Inflammatory macrophage treated with lipopolysaccharide for 1 hour (primary cell): Measurements from ENCODE around the gene BZW1.

Experiments
- DNase-seq, 2 donors: peaks; one replicate each; pipeline ENCODE4 v3.0.0-alpha.2; 2020 to 2022

Gene BZW1

DNA sequence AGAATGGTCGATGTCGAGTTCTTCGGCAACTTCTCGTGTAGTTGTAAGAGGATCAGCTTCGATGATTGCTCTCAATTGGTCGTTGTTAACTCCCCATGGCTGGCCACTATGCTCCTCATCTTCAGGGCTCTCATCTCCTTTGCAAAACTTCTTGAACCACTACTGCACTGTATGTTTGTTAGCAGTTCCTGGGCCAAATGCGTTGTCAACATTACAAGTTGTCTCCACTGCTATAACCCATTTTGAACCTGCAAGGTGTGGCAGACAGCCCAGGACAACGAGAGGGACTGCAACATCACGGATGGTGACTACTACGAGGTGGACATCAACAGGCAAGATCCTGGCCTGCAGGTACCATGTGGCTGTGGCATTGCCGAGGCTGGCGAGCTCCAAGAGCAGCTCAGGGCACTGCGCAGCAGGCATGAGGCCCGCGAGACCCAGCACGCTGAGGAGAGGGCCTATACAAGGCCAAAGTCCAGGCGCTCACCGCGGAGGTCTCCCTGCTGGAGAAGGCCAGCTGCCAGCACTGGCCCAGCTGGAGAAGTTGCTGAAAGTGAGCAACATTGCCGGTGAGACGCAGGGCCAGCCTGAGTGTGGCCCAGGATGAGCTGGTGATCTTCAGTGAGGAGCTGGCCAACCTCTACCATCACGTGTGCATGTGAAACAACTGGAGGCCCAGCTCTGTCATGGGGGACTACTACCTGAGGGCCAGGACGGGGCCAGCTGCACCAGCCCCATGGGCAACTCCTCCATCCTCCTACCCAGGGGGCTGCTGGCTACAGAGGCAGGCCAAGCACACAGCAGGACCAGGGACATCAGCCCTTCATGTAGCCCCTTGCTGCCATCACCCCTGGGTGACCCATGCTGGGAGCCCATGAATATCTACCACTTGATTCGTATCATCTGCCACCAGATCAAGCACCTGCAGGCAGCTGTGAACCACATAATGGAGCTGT, 32.6 kb downstream of the BZW1 start:
- no peak for DNase-seq

DNA sequence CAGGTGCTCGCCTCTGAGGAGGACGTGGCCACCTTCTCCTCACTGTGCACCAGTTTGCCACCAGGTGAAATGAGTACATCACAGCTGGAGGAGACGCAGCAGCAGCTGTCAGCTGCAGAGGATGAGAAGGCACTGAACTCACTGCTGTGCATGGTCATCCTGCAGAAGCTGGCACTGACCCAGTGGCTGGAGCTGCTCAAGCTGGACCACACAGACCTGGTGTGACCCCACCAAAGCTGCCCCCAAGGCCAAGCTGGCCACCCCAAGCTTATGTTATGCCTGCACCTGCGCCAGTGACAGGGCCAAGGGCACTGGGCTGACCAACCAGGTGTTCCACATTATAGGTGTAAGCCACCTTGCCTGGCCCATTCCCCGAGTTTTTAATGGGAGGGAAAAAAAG, 33.5 kb downstream of the BZW1 start:
- no peak for DNase-seq

DNA sequence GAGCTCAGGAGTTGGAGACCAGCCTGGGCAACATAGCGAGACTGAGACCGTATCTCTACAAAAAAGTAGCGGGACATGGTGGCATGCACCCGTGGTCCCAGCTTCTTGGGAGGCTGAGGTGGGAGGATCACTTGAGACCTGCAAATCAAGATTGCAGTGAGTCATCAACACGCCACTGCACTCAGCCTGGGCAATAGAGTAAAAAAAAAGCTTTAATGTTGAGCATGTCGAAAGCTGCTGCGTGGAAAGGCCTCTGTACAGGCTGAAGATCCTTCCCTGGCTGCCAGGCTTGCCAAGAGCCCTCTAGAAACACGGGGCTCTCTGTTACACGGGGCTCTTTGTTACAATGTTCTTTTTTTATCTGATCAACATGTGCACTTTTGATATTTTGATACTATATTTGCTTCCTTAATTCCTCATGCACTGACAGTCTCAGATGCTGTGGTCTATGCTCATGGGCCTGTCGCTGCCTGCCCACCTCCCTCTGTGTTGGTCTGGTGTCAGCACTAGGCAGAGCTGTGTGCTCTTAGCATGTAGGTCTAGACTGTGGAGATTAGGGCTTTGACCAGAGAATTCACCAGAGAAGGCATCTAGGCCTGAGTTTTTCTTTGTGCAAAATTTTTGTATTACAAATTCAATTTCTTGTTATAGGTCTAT, 34.1 kb downstream of the BZW1 start:
- DNase-seq, result no peak

DNA sequence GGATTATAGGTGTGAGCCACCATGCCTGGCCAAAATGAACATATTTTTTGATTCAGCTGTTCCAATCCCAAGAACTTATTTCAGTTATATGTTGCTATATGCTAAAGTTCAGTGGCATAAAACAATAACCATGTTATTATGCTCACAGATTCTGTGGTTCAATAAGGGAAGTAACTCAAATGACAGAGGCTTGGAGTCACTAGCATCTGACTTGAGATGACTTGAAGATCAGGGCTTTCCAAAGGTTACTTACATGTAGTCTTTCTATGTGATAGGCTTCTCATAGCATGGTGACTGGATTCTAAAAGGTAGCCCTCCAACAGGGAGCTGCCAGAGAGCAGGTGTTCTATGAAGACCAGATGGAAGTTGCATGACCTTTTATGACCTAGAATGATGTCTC, 35.6 kb downstream of the BZW1 start:
- peak; percentile 46 to 85 for DNase-seq

DNA sequence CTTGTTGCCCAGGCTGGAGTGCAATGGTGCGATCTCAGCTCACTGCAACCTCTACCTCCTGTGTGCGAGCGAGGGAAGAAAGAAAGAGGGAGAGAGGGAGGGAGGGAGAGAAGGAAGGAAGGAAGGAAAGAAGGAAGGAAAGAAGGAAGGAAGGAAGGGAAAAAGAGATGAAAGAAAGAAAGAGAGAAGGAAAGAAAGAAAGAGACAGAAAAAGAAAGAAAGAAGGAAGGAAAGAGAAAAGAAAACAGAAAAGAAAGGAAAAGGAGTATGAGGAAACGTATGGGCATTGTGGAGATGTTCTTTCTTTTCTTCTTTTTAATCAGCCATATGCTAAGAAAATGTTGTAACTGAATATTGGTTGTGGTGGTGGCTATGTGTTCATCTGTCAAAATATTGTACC, 36.2 kb downstream of the BZW1 start:
- DNase-seq, result no peak

DNA sequence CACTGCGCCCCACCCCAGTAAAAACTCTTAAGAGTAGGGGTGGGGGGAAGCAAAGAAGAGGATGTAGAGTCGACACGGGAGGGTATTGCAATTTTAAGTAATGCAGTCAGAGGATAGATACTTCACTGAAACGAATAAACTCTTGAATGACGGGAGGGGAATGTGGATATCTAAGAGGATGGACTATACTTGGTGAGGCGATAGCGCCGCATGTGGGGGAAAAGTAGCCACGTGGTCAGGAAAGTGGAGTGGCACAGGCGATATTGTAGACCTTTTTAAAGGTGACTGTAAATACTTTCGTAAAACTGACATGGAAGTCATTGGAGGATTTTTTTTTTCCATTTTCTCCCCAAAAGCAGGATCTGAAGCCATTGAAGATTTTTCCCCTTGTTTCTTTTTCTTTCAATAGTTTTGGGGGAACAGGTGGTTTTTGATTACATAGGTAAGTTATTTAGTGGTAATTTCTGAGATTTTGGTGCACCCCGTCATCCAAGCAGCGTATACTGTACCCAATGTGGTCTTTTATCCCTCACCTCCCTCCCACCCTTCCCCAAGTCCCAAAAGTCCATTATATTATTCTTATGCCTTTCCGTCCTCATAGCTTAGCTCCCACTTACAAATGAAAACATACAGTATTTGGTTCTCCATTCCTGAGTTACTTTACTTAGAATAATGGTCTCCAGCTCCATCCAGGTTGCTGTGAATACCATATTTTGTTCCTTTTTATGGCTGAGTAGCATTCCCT, 39.0 kb downstream of the BZW1 start:
- DNase-seq, result no peak

DNA sequence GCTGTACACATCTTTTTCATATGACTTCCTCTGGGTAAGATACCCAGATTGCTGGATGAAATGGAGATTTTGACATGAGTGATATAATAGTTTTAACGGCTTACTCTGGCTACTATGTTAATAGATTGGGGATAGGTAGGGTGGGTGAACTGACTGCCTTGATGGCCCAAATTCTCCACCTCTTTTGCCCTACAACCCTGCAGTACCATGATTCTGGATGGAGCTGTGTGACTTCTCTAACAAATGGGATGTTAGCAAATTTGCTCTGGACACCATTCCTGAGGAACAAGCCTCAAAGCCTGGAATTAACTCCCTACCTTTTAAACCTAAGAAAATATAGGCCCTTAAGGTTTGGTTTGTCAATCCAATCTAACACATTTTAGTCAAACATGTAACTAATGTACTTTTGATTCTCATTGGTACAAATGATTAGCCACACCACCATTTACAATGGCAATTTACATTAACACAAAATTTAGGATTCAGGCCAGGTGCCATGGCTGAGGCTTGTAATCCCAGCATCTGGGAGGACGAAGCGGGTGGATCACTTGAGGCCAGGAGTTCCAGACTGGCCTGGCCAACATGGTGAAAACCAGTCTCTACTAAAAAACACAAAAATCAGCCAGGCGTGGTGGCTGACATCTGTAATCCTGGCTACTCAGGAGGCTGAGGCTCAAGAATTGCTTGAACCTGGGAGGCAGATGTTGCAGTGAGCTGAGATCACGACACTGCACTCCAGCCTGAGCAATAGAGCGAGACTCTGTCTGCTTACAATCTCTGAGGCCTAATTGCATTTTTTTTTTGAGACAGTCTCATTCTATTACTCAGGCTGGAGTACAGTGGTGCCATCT, 39.9 kb downstream of the BZW1 start:
- no peak for DNase-seq

DNA sequence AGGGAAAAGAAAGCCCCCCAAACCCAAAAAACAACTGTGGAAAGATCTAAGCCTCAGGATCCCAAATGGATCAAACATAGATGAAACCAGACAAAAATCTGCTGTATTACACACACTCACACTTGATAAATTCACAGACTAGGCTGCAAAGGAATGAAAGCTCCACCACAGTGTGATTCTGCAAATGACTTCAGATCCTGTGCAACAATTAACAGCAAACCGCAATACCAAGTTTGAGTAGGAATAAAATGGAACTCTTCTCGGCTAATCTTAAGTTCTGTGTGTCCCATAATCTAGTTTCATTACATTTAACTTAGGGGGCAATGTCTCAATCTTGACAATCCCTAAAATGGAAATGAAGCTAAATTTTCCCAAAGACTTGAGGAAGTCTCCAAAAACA, 40.9 kb downstream of the BZW1 start:
- no peak for DNase-seq

DNA sequence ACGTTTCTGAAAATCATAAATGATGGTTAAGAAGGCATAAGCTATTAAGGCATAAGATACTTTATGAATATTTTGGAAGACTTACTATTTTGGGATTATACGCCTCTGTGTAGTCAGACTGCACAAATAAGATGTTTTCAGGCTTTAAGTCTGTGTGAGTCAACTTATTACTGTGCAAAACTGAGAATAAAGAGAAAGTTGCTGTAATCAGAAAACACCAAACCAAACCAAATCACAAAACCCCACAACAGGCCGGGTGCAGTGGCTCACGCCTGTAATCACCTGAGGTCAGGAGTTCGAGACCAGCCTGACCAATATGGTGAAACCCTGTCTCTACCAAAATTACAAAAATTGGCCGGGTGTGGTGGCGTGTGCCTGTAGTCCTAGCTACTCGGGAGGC, 45.1 kb downstream of the BZW1 start:
- no peak for DNase-seq

DNA sequence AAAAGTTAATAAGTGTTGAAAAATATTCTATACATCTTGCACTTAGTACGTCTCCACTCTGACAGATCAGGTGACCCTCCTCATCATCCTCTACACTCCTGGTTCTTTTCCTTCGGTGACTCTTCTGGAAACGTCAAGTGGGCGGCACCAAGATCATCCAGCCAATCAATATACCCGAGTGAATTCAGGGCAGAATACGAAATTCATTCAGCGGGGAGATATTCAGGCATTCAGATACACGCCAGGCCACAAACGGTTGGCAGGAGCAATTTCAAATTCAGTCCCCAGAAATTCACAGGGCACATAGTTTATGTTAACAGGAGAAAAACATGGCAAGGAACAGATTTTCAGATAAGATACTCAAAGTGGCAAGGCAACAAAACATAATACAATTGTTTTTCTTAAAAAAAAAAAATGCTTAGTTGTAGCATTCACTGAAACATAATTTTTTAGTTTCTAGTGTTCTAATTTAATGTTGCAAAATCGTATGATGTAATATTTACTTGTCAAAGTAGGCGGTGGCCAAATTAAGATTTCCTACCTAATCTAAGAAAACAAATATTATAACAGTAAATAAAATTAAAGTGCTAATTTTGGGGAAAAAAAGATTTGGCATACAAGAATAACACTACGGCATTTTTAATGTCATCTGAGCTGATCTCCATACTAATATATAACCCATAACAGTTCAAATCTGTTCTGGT, 48.5 kb downstream of the BZW1 start:
- DNase-seq, result peak in 1 of 2 donors; percentile 50

DNA sequence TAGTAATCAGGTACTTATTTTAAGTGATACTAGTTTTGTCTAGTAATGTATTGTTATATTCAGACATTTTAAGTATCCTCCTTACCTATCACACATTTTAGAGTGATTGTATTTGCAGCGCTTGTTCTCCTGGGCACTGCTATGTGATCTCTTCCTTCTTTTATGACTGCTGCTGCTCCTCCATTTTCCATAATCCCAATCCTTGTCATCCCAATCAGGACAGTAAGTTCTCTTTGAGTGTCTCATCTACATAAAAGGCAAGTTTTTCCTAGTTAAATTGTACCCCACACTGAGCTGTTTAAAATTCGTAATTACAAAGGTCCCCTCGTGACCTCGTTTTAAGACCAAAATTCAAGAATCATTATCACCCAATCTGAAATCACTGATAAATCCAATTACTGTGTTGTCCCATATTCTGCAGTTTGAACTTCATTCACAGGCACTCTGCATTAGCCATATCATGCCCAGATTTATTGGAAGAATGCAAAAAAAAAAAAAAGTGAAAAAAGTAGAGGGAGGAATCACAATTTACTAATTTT, 50.0 kb downstream of the BZW1 start:
- DNase-seq, result no peak

DNA sequence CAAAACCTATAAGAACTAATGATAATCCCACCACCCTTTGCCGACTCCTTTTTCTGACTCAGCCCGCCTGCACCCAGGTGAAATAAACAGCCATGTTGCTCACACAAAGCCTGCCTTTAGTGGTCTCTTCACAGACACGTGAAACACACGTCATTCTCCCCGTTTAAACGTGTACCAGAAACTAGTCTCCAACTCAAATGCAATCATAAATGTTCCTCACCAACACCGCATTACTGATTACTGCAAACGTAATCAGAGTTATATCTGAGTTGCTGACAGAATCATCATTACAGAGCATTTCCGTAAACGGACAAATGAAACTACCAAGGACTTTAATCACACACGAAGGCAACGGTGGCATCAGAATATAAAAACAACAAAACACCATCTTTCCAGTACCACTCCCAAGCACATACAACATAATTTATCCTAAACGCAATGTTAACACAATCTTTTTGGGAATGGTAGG, 50.9 kb downstream of the BZW1 start:
- DNase-seq, result peak; percentile 61 to 68

DNA sequence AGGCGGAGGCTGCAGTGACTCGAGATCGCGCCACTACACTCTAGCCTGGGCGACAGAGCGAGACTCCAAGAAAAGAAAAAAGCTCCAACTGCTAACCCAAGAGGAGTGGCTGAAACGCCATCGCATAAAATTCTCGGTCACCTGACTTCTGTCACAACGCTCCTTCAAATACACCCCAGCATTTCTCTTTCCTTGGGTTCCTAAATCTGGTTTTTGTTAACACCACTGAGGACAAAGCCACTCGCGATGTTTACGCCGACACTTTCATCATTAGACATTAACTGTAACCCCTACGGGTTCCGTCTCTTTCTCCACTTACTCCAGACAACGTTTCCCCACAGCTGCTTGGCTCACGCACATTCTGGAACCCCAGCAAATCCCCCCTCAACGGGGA, 52.1 kb downstream of the BZW1 start:
- DNase-seq, result peak in 1 of 2 donors; percentile 84

DNA sequence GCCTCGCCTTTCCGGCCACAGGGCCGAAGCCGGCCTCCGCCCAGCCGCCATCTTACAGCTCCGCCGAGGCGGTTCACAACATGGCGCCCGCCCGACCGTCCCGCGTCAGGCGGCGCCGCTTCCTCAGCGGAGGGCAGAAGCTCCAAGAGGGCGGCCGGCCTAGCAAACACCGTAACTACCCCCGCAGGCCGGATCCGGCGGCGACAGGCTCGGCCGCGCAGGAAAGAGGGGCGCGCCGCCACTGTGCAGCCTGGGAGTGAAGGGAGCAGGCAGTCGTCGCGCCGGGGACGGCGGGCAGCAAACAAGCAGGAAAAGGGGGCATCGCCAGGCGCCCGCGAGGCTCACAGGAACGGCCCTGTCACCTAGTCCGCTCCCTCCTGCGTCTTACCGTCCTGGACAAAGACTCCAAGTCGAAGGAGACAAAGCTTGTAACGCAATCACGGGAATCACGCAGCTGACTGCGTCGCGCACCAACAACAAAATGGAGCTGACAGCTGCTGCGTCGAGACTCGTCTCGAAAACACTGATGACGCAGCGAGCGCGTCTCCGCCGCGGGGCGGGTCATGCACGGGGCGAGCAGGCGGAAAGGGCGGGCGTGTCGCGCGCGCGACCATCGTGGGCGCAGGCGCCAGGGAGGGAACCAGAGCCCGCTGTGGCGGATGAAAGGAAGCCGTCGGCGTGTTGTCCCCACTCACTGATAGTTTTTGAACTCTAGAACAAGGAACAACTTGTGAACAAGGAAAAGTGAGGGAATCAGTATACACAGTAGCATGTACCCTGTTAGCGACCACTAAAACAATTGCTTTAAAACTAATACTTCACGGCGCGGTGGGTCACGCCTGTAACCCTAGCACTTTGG, 52.7 kb downstream of the BZW1 start, which contains the start of gene CLK1:
TSS of gene CLK1 (minus strand) at position 483 of the 859 bp plus-strand sequence. CDS start 2,796 bp downstream, outside the sequence.
- DNase-seq, result peak; percentile 97 to 98

DNA sequence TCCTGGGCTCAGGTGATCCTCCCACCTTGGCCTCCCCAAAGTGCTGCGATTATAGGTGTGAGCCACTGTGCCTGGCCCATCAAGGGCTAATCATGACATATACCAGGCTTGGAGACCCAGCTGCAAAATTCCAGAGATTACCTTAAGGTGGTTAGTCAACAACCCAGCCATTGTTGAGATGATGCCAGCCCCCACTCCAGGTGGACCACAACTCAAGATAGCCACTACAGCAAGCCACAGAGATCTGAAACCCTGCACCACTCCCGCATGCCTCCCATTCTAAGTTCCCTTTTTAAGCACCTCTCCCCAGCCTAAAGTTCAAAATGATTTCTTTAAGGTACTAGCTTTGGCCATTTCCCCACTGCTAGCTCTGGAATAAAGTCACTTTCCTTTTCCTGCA, 57.3 kb downstream of the BZW1 start:
- no peak for DNase-seq

DNA sequence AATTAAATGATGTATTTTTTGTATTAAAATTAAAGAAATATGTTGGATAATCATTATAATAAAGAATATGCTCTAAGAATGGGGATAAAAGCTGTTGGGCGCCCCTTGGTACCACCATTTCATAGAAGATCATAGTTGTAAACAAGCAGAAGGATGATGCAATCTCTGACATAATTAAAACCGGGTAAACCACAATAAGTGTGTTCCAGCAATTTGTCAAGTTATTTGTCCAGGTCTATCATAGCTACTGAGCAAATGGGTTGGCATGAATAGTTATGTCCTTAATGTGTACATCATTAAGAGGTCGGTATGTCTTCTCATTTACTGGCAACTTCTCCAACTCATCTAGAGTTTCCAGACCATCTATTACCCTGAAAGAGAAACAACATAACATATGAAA, 59.4 kb downstream of the BZW1 start:
- DNase-seq, result no peak

DNA sequence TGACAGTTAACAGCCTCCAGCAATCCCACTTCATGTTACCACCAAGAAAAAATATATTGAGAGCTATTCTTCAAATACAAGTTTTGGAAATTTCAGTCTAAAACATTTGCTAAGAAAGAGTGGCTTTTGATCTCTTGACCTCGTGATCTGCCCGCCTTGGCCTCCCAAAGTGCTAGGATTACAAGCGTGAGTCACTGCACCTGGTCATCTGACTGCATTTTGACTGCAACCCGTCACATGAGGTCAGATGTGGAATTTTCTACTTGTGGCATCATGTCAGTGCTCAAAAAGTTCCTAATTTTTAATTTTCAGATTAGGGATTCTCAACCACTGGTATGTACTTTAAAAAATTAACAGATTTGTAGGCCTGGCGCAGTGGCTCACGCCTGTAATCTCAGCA, 61.9 kb downstream of the BZW1 start:
- DNase-seq, result peak in 1 of 2 donors; percentile 73
